ENCODE measurements around the gene RAP1GAP.

Gene RAP1GAP

DNA sequence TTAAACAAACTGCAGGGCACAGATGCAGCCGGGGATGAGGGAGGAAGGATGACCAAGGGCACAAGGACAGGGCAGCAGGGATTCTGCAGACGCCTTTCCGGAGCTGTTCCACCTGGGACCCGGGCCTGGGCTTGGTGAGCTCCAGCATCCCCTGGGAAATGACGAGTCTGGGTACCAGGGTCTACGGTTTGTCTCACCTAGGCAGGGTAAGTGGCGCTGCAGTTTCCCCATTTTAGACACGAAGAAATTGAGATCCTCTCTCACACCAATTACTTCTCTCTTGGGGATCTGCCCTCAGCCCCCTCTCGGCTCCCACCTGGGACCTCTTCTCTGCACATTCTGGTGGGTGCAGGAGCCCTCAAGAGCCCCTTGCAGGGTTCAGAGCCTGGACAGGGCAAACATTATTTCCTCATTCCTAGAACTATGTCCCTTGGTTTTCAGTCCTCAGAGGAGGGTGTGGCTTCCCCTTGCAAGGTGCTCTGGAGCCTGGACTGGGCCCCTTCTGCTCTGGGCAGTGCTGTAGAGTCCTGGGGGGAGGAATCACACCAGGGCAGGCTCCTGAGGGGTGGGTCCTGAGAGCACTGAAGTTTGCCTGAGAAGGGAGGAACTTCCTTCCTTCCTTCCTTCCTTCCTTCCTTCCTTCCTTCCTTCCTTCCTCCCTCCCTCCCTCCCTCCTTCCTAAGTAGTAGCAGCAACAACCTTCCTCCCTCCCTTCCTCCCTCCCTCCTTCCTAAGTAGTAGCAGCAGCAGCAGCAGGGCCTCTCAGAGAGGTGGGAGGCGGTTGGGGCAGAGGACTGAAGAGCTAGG lies 16.0 kb downstream of the RAP1GAP start:
- Histone ChIP-seq H3K4me1 (ENCODE audit: low read depth, poor library complexity, severe bottlenecking) (no peaks in the 10 kb centered on the region), H4K20me1 (ENCODE audit: insufficient read depth) (no peaks in the 10 kb centered on the region)

DNA sequence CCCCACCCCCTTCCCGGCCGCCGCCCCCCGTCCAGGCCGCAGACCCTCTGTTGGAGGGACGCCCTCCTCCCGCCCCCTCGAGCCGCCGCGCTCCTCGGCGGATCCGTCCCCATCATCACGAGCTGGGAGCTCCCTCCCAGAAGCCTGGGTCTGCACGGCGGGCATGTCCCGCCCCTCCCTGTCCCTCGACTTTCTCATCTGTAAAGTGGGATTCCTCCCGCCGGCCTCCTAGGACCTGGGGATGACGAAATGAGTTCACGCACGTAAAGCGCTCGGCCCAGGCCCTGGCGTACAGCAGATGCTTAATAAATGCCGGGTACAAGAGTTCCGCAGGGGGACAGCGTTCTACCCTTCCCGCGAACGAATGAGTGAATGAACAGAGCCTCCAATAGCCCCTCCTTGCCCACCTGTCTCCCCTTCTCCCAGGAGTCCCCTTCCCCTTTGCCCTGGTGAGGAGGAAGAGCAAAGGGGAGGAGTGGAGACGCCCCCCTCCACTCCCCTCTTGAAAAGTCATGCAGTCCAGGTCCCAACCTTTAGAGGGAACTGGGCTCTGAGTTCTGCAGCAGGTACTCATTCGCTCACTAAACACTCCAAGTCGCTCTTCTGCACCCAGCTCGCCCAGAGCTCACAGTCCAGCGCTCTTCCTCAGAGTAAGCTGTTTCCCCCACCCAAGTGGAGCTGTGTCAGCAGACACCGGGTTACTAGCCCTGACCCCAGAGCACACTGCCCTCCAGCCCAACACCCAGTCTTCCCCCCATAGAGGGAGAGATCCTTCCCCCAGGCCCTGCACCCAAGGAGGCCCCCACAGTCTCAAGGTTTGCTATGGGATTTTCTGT lies 16.8 kb downstream of the RAP1GAP start:
- no peaks in the 10 kb centered on the region for H3K36me3 ChIP-seq (ENCODE audit: insufficient read depth)
- no peaks in the 10 kb centered on the region for H3K4me1 ChIP-seq (ENCODE audit: low read depth, poor library complexity, severe bottlenecking)
- H3K27ac ChIP-seq = no peak overlapping the region
- no peak overlapping the region for H3K4me3 ChIP-seq (IDR thresholded peaks at IDR 0.05; ENCODE audit: insufficient read depth, low read depth, low read length)
- H3K9ac ChIP-seq = no peak overlapping the region
- TF ChIP-seq, protein P1, sequence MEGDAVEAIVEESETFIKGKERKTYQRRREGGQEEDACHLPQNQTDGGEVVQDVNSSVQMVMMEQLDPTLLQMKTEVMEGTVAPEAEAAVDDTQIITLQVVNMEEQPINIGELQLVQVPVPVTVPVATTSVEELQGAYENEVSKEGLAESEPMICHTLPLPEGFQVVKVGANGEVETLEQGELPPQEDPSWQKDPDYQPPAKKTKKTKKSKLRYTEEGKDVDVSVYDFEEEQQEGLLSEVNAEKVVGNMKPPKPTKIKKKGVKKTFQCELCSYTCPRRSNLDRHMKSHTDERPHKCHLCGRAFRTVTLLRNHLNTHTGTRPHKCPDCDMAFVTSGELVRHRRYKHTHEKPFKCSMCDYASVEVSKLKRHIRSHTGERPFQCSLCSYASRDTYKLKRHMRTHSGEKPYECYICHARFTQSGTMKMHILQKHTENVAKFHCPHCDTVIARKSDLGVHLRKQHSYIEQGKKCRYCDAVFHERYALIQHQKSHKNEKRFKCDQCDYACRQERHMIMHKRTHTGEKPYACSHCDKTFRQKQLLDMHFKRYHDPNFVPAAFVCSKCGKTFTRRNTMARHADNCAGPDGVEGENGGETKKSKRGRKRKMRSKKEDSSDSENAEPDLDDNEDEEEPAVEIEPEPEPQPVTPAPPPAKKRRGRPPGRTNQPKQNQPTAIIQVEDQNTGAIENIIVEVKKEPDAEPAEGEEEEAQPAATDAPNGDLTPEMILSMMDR (conservative IDR thresholded peaks at IDR 0.05; ENCODE audit: low read depth, low read length) = no peak
- H3K27me3 ChIP-seq (ENCODE audit: insufficient read depth, low read depth) = peaks cover 58% of the 10 kb centered on the region
- H2AFZ ChIP-seq (ENCODE audit: low read depth) = no peak overlapping the region
- no peaks in the 10 kb centered on the region for H3K79me2 ChIP-seq (ENCODE audit: insufficient read depth, low read depth)
- H4K20me1 ChIP-seq (ENCODE audit: insufficient read depth) = no peaks in the 10 kb centered on the region
- no peak overlapping the region for H3K4me2 ChIP-seq

More for the DNA sequence above, 16.0 kb downstream of the RAP1GAP start:
- no peak overlapping the region for H3K9ac ChIP-seq
- no peak overlapping the region for H3K4me2 ChIP-seq
- H3K27ac ChIP-seq = no peak overlapping the region
- TF ChIP-seq, protein P1 (conservative IDR thresholded peaks at IDR 0.05; ENCODE audit: low read depth, low read length) = no peak
- peaks cover 66% of the 10 kb centered on the region for H3K27me3 ChIP-seq (ENCODE audit: insufficient read depth, low read depth)
- no peak overlapping the region for H3K4me3 ChIP-seq (IDR thresholded peaks at IDR 0.05; ENCODE audit: insufficient read depth, low read depth, low read length)
- no peak overlapping the region for H2AFZ ChIP-seq (ENCODE audit: low read depth)
- H3K79me2 ChIP-seq (ENCODE audit: insufficient read depth, low read depth) = no peaks in the 10 kb centered on the region
- no peaks in the 10 kb centered on the region for H3K36me3 ChIP-seq (ENCODE audit: insufficient read depth)

DNA sequence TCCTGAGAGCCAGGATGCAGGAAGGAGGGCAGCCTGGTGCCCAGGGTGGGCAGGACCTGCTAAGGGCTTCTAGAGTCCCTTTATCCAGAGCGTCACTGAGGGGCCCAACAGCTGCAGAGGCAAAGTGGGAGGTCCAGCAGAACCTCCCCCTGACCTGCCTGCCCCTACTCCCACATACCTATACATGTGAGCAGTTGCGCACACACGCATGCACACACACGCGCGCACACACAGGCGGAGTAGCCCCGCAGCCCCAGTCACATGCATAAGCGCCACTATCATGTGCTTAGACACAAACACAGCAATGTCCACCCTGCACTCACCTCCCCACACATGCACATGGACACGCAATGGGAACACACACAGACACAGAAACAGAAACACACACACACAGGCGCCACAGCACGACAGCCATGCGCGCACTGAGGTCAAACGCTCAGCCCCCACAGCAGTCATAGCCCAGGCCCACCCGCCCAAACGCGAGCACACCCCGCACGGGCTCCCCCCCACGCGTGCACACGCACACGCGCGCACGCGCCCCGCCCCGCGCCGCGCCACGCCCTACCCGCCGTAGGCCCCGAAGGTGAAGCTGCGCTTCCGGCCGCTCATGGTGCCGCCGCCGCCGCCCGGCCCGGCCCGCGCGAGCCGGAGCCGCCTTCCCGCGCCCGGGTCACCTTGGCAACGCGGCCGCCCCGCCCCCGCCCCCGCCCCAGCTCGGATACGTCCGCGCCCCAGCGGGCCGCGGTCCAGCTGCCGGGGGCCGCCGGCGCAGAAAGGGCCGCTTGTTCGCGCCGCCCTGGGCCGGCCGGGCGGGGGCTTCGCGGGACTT lies 17.7 kb downstream of the RAP1GAP start:
- TF ChIP-seq, protein P1 (conservative IDR thresholded peaks at IDR 0.05; ENCODE audit: low read depth, low read length) = no peak
- Histone ChIP-seq H3K4me1 (ENCODE audit: low read depth, poor library complexity, severe bottlenecking) (no peaks in the 10 kb centered on the region), H3K4me3 (IDR thresholded peaks at IDR 0.05; ENCODE audit: insufficient read depth, low read depth, low read length) (no peak overlapping the region), H3K27ac (no peak overlapping the region), H3K36me3 (ENCODE audit: insufficient read depth) (no peaks in the 10 kb centered on the region), H3K79me2 (ENCODE audit: insufficient read depth, low read depth) (no peaks in the 10 kb centered on the region), H2AFZ (ENCODE audit: low read depth) (no peak overlapping the region; the same call in 1 of the 2 replicates), H4K20me1 (ENCODE audit: insufficient read depth) (no peaks in the 10 kb centered on the region), H3K9ac (no peak overlapping the region), H3K4me2 (peak overlapping the region; percentile 51; the same call in 1 of the 2 replicates), H3K27me3 (ENCODE audit: insufficient read depth, low read depth) (peaks cover 52% of the 10 kb centered on the region)

DNA sequence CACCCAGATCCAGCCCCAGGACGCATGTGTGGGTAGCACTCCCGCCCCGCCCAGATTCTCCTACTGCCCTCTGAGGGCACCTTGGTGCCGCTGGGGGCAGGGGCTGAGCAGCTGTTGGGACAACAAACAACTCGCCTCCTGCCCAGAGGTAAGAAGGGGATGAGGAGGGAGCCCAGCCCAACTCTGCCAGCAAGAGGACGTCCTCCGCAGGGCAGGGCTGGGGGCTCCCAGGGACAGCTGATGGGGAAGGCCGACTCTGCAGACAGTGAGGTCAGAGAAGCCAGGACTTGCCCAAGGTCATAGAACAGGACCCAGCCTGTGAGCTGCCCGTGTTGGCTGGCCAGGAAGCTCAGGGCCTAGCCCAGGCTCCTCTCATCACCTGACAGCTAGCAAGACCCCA lies 18.8 kb downstream of the RAP1GAP start:
- H3K4me1 ChIP-seq (ENCODE audit: low read depth, poor library complexity, severe bottlenecking) = no peaks in the 10 kb centered on the region
- peaks cover 49% of the 10 kb centered on the region for H3K27me3 ChIP-seq (ENCODE audit: insufficient read depth, low read depth)
- TF ChIP-seq, protein P1 (conservative IDR thresholded peaks at IDR 0.05; ENCODE audit: low read depth, low read length) = no peak
- H2AFZ ChIP-seq (ENCODE audit: low read depth) = no peak overlapping the region
- no peak overlapping the region for H3K9ac ChIP-seq
- H4K20me1 ChIP-seq (ENCODE audit: insufficient read depth) = no peaks in the 10 kb centered on the region
- H3K4me2 ChIP-seq = no peak overlapping the region
- no peaks in the 10 kb centered on the region for H3K36me3 ChIP-seq (ENCODE audit: insufficient read depth)
- no peak overlapping the region for H3K27ac ChIP-seq
- no peak overlapping the region for H3K4me3 ChIP-seq (IDR thresholded peaks at IDR 0.05; ENCODE audit: insufficient read depth, low read depth, low read length)
- no peaks in the 10 kb centered on the region for H3K79me2 ChIP-seq (ENCODE audit: insufficient read depth, low read depth)

All from KMS-11 (cell line).